ENCODE results near the gene RDH8. TPM values are rescaled to one million over a fixed set of nuclear protein-coding genes. Genes with fewer than 3 reads are reported as not detected.

The RDH8 gene
- total and polyA plus RNA-seq, 2 of the 8 experiments (the other 6 are each of a cell fraction or from before 2014, with no cell fraction given), result 0.38 TPM; not detected in 1

- H4K8ac ChIP-seq (ENCODE audit: extremely low read depth, insufficient read depth, low read length), result no peak overlapping the region
- no peak overlapping the region for H4K5ac ChIP-seq (ENCODE audit: insufficient read length, low read depth, low read length)
- no peak overlapping the region for H3K4ac ChIP-seq (replicated peaks; ENCODE audit: insufficient read length, low read depth, low read length)
- no peaks in the 10 kb centered on the region; a peak in 1 of 4 replicates for H3K9me3 ChIP-seq (ENCODE audit: insufficient read depth in 2 of 2, low read depth in 1 of 2, low read length in 1 of 2)
- H3K23me2 ChIP-seq (ENCODE audit: low read depth, low read length), result no peaks in the 10 kb centered on the region
- no peak overlapping the region for H4K91ac ChIP-seq (replicated peaks; ENCODE audit: insufficient read length, low read length)
- no peak overlapping the region for H2AK5ac ChIP-seq (ENCODE audit: low read depth, low read length)
- H3K9ac ChIP-seq (replicated peaks in 1 of 4; ENCODE audit: extremely low read depth in 1 of 4, low read depth in 3 of 4, low read length in 3 of 4), result no peak overlapping the region
- no peak overlapping the region for H2BK120ac ChIP-seq (replicated peaks; ENCODE audit: low read depth, low read length)
- DNase-seq (ENCODE audit: low read depth in 1 of 2, low spot score in 2 of 2) (no peak), FAIRE-seq (no peak)
- no peak overlapping the region for H2AFZ ChIP-seq (ENCODE audit: low read length)
- H2BK15ac ChIP-seq (ENCODE audit: low read length), result no peak overlapping the region
- H3K79me2 ChIP-seq (ENCODE audit: control insufficient read depth in 1 of 2, insufficient read depth in 2 of 2, low read length in 2 of 2), result no peaks in the 10 kb centered on the region
- no peak overlapping the region for H3K14ac ChIP-seq (ENCODE audit: insufficient read length)
- no peak overlapping the region for H3K4me2 ChIP-seq (ENCODE audit: insufficient read depth in 1 of 2, low read depth in 2 of 2, low read length in 2 of 2)
- H2BK12ac ChIP-seq (ENCODE audit: low read depth, low read length), result no peak overlapping the region
- no peaks in the 10 kb centered on the region for H3K27me3 ChIP-seq (replicated peaks in 1 of 4; ENCODE audit: control insufficient read depth in 3 of 4, extremely low read depth in 1 of 4, insufficient read depth in 3 of 4, low read length in 3 of 4)
- no peak overlapping the region for H3K18ac ChIP-seq (ENCODE audit: extremely low read depth, low read length)
- WGBS, 2 experiments (ENCODE audit: extremely low coverage in 1 of 2, insufficient coverage in 1 of 2, insufficient read length in 1 of 2, insufficient replicate concordance in 2 of 2, low coverage in 1 of 2, low lambda C conversion rate in 2 of 2, missing lambda C conversion rate in 1 of 2), result 87% methylated on average over 8 of the region's 8 CpGs; no CpG with 5 or more reads in 1 of the 2 experiments
- no peak overlapping the region for H3K27ac ChIP-seq (ENCODE audit: low read depth, low read length)
- H3K56ac ChIP-seq (replicated peaks; ENCODE audit: insufficient read length, low read depth, low read length), result no peak overlapping the region
- no peak overlapping the region for H2BK5ac ChIP-seq (ENCODE audit: low read depth, low read length)
- no peak overlapping the region for H2BK20ac ChIP-seq (ENCODE audit: low read length)
- H3K36me3 ChIP-seq (ENCODE audit: control insufficient read depth in 2 of 4, insufficient read depth in 4 of 4, low read length in 3 of 4), result no peaks in the 10 kb centered on the region
- ChIA-PET POLR2A (ENCODE audit: partially characterized antibody) (interaction anchor here (0.8 kb wide), 1 partner anchor 8 kb away, joined by 3 read pairs; no protein-coding TSS in a partner anchor), CTCF (ENCODE audit: partially characterized antibody) (interaction anchor here (1.7 kb wide), 1 partner anchor 19 kb away, joined by 3 read pairs; no protein-coding TSS in a partner anchor)
- H3K4me3 ChIP-seq (ENCODE audit: extremely low read depth in 1 of 4, insufficient read depth in 2 of 4, low read depth in 3 of 4, low read length in 4 of 4), result no peak overlapping the region
- no peaks in the 10 kb centered on the region for H4K20me1 ChIP-seq (replicated peaks in 1 of 2; ENCODE audit: control insufficient read depth in 1 of 2, insufficient read depth in 2 of 2, low read length in 2 of 2)
- H3K23ac ChIP-seq (ENCODE audit: insufficient read length), result no peak overlapping the region
- H3K79me1 ChIP-seq (ENCODE audit: low read depth, low read length), result no peaks in the 10 kb centered on the region
- peaks cover 0 to 2% (median 0%) of the 10 kb centered on the region in 4 experiments; a peak in 1 of 7 replicates for H3K4me1 ChIP-seq (replicated peaks in 1 of 4; ENCODE audit: control insufficient read depth in 3 of 4, insufficient read depth in 4 of 4, low read length in 3 of 4)
- no peak for TF ChIP-seq MAFK (IDR thresholded peaks at IDR 0.05; ENCODE audit: low read depth, low read length)
- TF ChIP-seq HDAC2 (IDR thresholded peaks at IDR 0.05; ENCODE audit: borderline replicate concordance in 1 of 2, low read depth in 2 of 2, low read length in 2 of 2), result no peak
- TF ChIP-seq SP2 (IDR thresholded peaks at IDR 0.05; ENCODE audit: low read length), result no peak
- no peak for TF ChIP-seq RFX5 (IDR thresholded peaks at IDR 0.05; ENCODE audit: borderline replicate concordance, low read depth, low read length)
- TF ChIP-seq CHD2 (IDR thresholded peaks at IDR 0.05; ENCODE audit: low read length), result no peak
- TF ChIP-seq CHD1 (IDR thresholded peaks at IDR 0.05; ENCODE audit: low read depth, low read length), result no peak
- no peak for TF ChIP-seq EZH2 (IDR thresholded peaks at IDR 0.05; ENCODE audit: low read depth, low read length, severe bottlenecking)
- no peak for TF ChIP-seq CEBPB (IDR thresholded peaks at IDR 0.05; ENCODE audit: low read depth, low read length)
- no peak for TF ChIP-seq TAF7 (optimal IDR thresholded peaks at IDR 0.05; ENCODE audit: borderline replicate concordance, low read depth, low read length)
- no peak for TF ChIP-seq ASH2L (IDR thresholded peaks at IDR 0.05; ENCODE audit: low read length)
- no peak for TF ChIP-seq SAP30 (IDR thresholded peaks at IDR 0.05; ENCODE audit: insufficient read depth, insufficient replicate concordance, low read length)
- no peak for TF ChIP-seq KDM4A (IDR thresholded peaks at IDR 0.05; ENCODE audit: low read depth, low read length, severe bottlenecking)
These were observed 31.6 kb upstream of the RDH8 start for GRCh38 chr19:9981406-9982260.

Measured in H1 (cell line).